ENCODE data around the gene GID8.
A peak's percentile ranks its signal among the peaks of the same experiment; 100 is the strongest.

Gene GID8

DNA sequence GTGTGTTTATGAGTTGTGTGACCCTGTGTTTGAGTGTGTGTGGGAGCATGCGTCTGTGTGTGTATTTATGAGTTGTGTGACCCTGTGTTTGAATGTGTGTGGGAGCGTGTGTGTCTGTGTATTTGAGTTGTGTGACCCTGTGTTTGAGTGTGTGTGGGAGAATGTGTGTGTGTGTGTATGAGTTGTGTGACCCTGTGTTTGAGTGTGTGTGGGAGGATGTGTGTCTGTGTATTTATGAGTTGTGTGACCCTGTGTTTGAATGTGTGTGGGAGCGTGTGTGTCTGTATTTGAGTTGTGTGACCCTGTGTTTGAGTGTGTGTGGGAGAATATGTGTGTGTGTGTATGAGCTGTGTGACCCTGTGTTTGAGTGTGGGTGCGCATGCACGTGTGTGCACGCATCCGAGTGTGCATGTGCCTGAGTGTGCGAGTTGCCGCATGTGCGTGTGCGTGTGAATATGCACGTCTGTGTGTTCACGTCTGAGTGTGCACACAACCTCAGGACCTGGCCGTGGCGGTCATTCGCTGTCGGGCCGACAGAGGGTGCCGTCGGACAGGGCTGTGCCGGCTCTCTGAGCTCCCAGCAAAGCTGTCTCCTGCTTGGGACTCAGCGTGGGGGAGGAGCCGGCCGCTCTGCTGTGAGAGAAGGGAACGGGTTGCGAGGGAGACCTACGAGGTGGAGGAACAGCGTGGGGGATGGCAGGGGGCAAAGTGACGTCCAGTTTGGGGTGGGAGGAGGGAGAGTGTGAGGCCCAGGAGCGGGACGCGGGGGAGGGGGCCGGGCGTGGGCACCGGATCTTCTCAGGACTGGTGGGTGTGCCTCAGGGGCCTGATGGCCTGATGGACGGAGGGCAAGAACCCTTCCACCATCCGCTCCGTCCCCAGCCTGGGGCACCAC lies 34.2 kb downstream of the GID8 start:
- Mint-ChIP-seq H3K27ac (peak overlapping the region in 1 of 3 experiments; percentile 0), H3K4me3 (peak overlapping the region; percentile 10 to 70 (median 63)), H3K4me1 (peaks cover 18% of the 10 kb centered on the region), H3K36me3 (ENCODE audit: low read depth) (no peaks in the 10 kb centered on the region), H3K9me3 (peaks cover 5% of the 10 kb centered on the region), H3K27me3 (ENCODE audit: low read depth) (peaks cover 71% of the 10 kb centered on the region)
- TF ChIP-seq, protein P1, sequence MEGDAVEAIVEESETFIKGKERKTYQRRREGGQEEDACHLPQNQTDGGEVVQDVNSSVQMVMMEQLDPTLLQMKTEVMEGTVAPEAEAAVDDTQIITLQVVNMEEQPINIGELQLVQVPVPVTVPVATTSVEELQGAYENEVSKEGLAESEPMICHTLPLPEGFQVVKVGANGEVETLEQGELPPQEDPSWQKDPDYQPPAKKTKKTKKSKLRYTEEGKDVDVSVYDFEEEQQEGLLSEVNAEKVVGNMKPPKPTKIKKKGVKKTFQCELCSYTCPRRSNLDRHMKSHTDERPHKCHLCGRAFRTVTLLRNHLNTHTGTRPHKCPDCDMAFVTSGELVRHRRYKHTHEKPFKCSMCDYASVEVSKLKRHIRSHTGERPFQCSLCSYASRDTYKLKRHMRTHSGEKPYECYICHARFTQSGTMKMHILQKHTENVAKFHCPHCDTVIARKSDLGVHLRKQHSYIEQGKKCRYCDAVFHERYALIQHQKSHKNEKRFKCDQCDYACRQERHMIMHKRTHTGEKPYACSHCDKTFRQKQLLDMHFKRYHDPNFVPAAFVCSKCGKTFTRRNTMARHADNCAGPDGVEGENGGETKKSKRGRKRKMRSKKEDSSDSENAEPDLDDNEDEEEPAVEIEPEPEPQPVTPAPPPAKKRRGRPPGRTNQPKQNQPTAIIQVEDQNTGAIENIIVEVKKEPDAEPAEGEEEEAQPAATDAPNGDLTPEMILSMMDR (IDR thresholded peaks at IDR 0.05; ENCODE audit: unreplicated experiment in 3 of 3), result peak; percentile 81 to 88 (median 88)

GRCh38 chr20:62972845-62973745 lies 35.1 kb downstream of the GID8 start:
- TF ChIP-seq, protein P1 (IDR thresholded peaks at IDR 0.05; ENCODE audit: unreplicated experiment in 3 of 3), result no peak
- peaks cover 18% of the 10 kb centered on the region for H3K4me1 Mint-ChIP-seq
- H3K27ac Mint-ChIP-seq, result no peak overlapping the region
- H3K27me3 Mint-ChIP-seq (ENCODE audit: low read depth), result peaks cover 80% of the 10 kb centered on the region
- H3K36me3 Mint-ChIP-seq (ENCODE audit: low read depth), result no peaks in the 10 kb centered on the region
- peak overlapping the region in 1 of 3 experiments; percentile 52 for H3K4me3 Mint-ChIP-seq
- H3K9me3 Mint-ChIP-seq, result peaks cover 5% of the 10 kb centered on the region

DNA sequence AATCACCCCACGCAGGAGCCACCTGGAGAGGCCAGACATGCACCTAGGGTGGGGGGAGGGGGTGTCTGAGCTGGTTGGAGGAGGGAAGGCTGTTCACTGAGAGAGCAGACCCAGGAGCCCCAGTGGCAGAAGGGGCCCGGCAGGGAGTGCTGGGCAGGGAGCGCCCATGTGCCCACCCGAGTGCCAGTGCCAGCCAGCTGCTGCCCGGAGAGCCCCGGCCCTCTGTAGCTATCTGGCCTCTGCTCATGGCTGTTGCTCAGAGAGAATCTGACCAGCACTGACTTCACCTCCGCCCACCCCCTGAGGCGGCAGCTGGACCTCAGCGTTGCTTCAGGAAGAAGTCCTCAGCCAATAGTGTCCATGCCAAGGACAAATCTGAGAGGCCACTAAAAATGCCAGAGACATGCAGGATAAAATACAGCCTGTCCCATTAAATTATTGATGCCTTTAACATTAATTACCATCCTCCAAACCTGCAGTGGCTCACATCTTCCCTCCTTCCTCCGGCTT lies 37.4 kb downstream of the GID8 start:
- peaks cover 18% of the 10 kb centered on the region for H3K4me1 Mint-ChIP-seq
- H3K9me3 Mint-ChIP-seq, result peaks cover 5% of the 10 kb centered on the region
- no peaks in the 10 kb centered on the region for H3K36me3 Mint-ChIP-seq (ENCODE audit: low read depth)
- H3K4me3 Mint-ChIP-seq, result no peak overlapping the region
- H3K27me3 Mint-ChIP-seq (ENCODE audit: low read depth), result peaks cover 95% of the 10 kb centered on the region
- TF ChIP-seq, protein P1 (IDR thresholded peaks at IDR 0.05; ENCODE audit: unreplicated experiment in 3 of 3), result no peak
- H3K27ac Mint-ChIP-seq, result no peak overlapping the region

GRCh38 chr20:62975812-62976508 lies 38.0 kb downstream of the GID8 start:
- H3K9me3 Mint-ChIP-seq, result peaks cover 5% of the 10 kb centered on the region
- H3K27ac Mint-ChIP-seq, result no peak overlapping the region
- H3K27me3 Mint-ChIP-seq (ENCODE audit: low read depth), result peaks cover 97% of the 10 kb centered on the region
- H3K4me1 Mint-ChIP-seq, result peaks cover 20% of the 10 kb centered on the region
- H3K36me3 Mint-ChIP-seq (ENCODE audit: low read depth), result no peaks in the 10 kb centered on the region
- TF ChIP-seq, protein P1 (IDR thresholded peaks at IDR 0.05; ENCODE audit: unreplicated experiment in 3 of 3), result no peak
- H3K4me3 Mint-ChIP-seq, result no peak overlapping the region

DNA sequence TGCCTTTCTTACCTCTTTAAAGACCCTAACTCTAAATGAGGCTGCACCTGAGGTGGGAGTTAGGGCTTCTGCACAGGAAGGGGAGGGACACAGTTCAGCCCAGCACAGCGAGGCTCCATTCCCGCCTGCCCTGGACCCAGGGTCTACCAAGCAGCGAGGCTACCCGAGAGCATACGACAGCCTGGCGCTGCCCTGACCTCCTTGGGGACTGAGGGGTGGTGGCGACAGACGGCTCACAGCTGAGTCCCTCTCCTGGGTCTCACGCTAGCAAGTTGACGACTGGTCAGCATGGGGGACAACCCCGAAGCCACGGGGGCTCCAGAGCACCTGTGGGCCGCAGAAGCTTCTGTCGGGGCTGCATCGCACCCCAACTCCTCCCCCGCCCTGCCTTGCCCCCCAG lies 38.9 kb downstream of the GID8 start:
- H3K27me3 Mint-ChIP-seq (ENCODE audit: low read depth), result peaks cover 96% of the 10 kb centered on the region
- no peaks in the 10 kb centered on the region for H3K36me3 Mint-ChIP-seq (ENCODE audit: low read depth)
- TF ChIP-seq, protein P1 (IDR thresholded peaks at IDR 0.05; ENCODE audit: unreplicated experiment in 3 of 3), result no peak
- peaks cover 3% of the 10 kb centered on the region for H3K9me3 Mint-ChIP-seq
- H3K4me1 Mint-ChIP-seq, result peaks cover 18% of the 10 kb centered on the region
- no peak overlapping the region for H3K27ac Mint-ChIP-seq
- no peak overlapping the region for H3K4me3 Mint-ChIP-seq

Data from nephron (organoid).